ENCODE results near the gene NOL3. TPM values are rescaled to one million over a fixed set of nuclear protein-coding genes. Genes with fewer than 3 reads are reported as not detected.

Gene NOL3
- total RNA-seq, 1 donor from 2014 or later: 5.8 TPM

GRCh38 chr16:67190448-67191399 is 20.4 kb downstream of the NOL3 start:
- TF ChIP-seq CTCF (conservative IDR thresholded peaks at IDR 0.05): no peak
- H3K9me3 Mint-ChIP-seq: no peaks in the 10 kb centered on the region
- H3K4me3 Mint-ChIP-seq: peak overlapping the region; percentile 93
- H3K36me3 Mint-ChIP-seq (ENCODE audit: low read depth): no peaks in the 10 kb centered on the region
- no peak overlapping the region for H3K27ac Mint-ChIP-seq (ENCODE audit: unreplicated experiment)
- H3K4me1 Mint-ChIP-seq: peaks cover 23% of the 10 kb centered on the region
- peaks cover 11% of the 10 kb centered on the region for H3K27me3 Mint-ChIP-seq (ENCODE audit: low read depth)
- no peak for DNase-seq (ENCODE audit: low read depth, low spot score)

GRCh38 chr16:67191411-67191994 is 21.2 kb downstream of the NOL3 start:
- no peak overlapping the region for H3K27ac Mint-ChIP-seq (ENCODE audit: unreplicated experiment)
- H3K36me3 Mint-ChIP-seq (ENCODE audit: low read depth): peaks cover 5% of the 10 kb centered on the region

GRCh38 chr16:67191995-67192681 is 21.8 kb downstream of the NOL3 start, which contains the start of gene E2F4:
E2F4 (plus strand) TSS chr16:67192155; CDS start chr16:67192228, 73 bp downstream.
- Mint-ChIP-seq H3K4me3 (peak within 1 kb of the TSS; percentile 93), H3K36me3 (ENCODE audit: low read depth) (peaks cover 9% of the 10 kb centered on the region), H3K27me3 (ENCODE audit: low read depth) (peaks cover 2% of the 10 kb centered on the region), H3K27ac (ENCODE audit: unreplicated experiment) (peak within 1 kb of the TSS; percentile 43), H3K9me3 (no peaks in the 10 kb centered on the region), H3K4me1 (peaks cover 31% of the 10 kb centered on the region)
- TF ChIP-seq CTCF (conservative IDR thresholded peaks at IDR 0.05): no peak
- DNase-seq (ENCODE audit: low read depth, low spot score): peak; percentile 76

More at GRCh38 chr16:67191411-67191994, 21.2 kb downstream of the NOL3 start:
- no peak for TF ChIP-seq CTCF (conservative IDR thresholded peaks at IDR 0.05)
- Mint-ChIP-seq H3K9me3 (no peaks in the 10 kb centered on the region), H3K4me3 (peak overlapping the region; percentile 93), H3K27me3 (ENCODE audit: low read depth) (peaks cover 4% of the 10 kb centered on the region), H3K4me1 (peaks cover 28% of the 10 kb centered on the region)
- DNase-seq (ENCODE audit: low read depth, low spot score): no peak

GRCh38 chr16:67192781-67193361 is 22.5 kb downstream of the NOL3 start:
- H3K9me3 Mint-ChIP-seq: no peaks in the 10 kb centered on the region
- no peak for TF ChIP-seq CTCF (conservative IDR thresholded peaks at IDR 0.05)
- peaks cover 9% of the 10 kb centered on the region for H3K36me3 Mint-ChIP-seq (ENCODE audit: low read depth)
- peak overlapping the region; percentile 93 for H3K4me3 Mint-ChIP-seq
- H3K4me1 Mint-ChIP-seq: peaks cover 31% of the 10 kb centered on the region
- peaks cover 2% of the 10 kb centered on the region for H3K27me3 Mint-ChIP-seq (ENCODE audit: low read depth)
- H3K27ac Mint-ChIP-seq (ENCODE audit: unreplicated experiment): peak overlapping the region; percentile 43
- no peak for DNase-seq (ENCODE audit: low read depth, low spot score)

- Mint-ChIP-seq H3K27ac (ENCODE audit: unreplicated experiment) (no peak overlapping the region), H3K27me3 (ENCODE audit: low read depth) (no peaks in the 10 kb centered on the region), H3K4me3 (peak overlapping the region; percentile 93), H3K9me3 (no peaks in the 10 kb centered on the region), H3K36me3 (ENCODE audit: low read depth) (peaks cover 9% of the 10 kb centered on the region), H3K4me1 (peaks cover 31% of the 10 kb centered on the region)
- no peak for TF ChIP-seq CTCF (conservative IDR thresholded peaks at IDR 0.05)
- no peak for DNase-seq (ENCODE audit: low read depth, low spot score)
These were observed 23.2 kb downstream of the NOL3 start for GRCh38 chr16:67193536-67193935.

Measured in neural crest cell (in vitro differentiated cells).